Neural cell (in vitro differentiated cells): Measurements from ENCODE around the gene WFIKKN1.

Experiments
- CTCF ChIP-seq: fragments of 450-650 bp; IDR thresholded peaks from 2 replicates; pipeline ENCODE4 v1.5.1; 2014; ENCODE audit warnings: antibody characterized with exemption, mild to moderate bottlenecking, moderate library complexity; ENCODE audit not compliant: poor library complexity, severe bottlenecking
- EP300 ChIP-seq: fragments of 450-650 bp; conservative IDR thresholded peaks from 2 replicates; pipeline ENCODE4 v1.6.1; 2014; ENCODE audit warnings: antibody characterized with exemption, mild to moderate bottlenecking, moderate library complexity; ENCODE audit not compliant: poor library complexity, severe bottlenecking
- REST ChIP-seq: IDR thresholded peaks from 2 replicates; pipeline ENCODE4 v1.6.1; 2012; ENCODE audit warnings: borderline replicate concordance
- SMC3 ChIP-seq: fragments of 450-650 bp; conservative IDR thresholded peaks from 2 replicates; pipeline ENCODE4 v1.6.1; 2014; ENCODE audit warnings: antibody characterized with exemption, mild to moderate bottlenecking, moderate library complexity; ENCODE audit not compliant: poor library complexity

- no peak for TF ChIP-seq EP300
- TF ChIP-seq CTCF, result no peak
- no peak for TF ChIP-seq REST
- TF ChIP-seq SMC3, result no peak
Observed at GRCh38 chr16:674968-675883, 44.4 kb downstream of the WFIKKN1 start, which contains the start of gene RHBDL1.
